GM19240 (cell line): ENCODE results near the gene SPINK6.

Experiments used
- DNase-seq: peaks from one replicate; pipeline ENCODE4 v3.0.0; 2011; ENCODE audit warnings: low spot score; ENCODE audit not compliant: insufficient read length

SPINK6 gene

GRCh38 chr5:148202531-148203203, at the start of gene SPINK6:
Gene SPINK6, plus strand, starts transcription at chr5:148203042. Its CDS starts 55 bp downstream, at chr5:148203097.
- DNase-seq: no peak

GRCh38 chr5:148156609-148157008, 46.2 kb upstream of the SPINK6 start:
- DNase-seq: no peak

GRCh38 chr5:148162038-148162437, 40.8 kb upstream of the SPINK6 start:
- DNase-seq: no peak

- DNase-seq: no peak
Measured at GRCh38 chr5:148163345-148163744, 39.5 kb upstream of the SPINK6 start.

GRCh38 chr5:148166550-148167283, 36.1 kb upstream of the SPINK6 start:
- DNase-seq: no peak

- no peak for DNase-seq
Measured at GRCh38 chr5:148168246-148168645, 34.6 kb upstream of the SPINK6 start, which contains the start of gene SPINK14. Gene SPINK14, plus strand, starts transcription at chr5:148168546. Its CDS starts 1,187 bp downstream, at chr5:148169733.

GRCh38 chr5:148172377-148172776, 30.5 kb upstream of the SPINK6 start:
- no peak for DNase-seq

- DNase-seq: no peak
Measured at GRCh38 chr5:148176480-148176879, 26.4 kb upstream of the SPINK6 start.

- no peak for DNase-seq
Measured at GRCh38 chr5:148177207-148177606, 25.6 kb upstream of the SPINK6 start.

- no peak for DNase-seq
Measured at GRCh38 chr5:148179234-148179824, 23.5 kb upstream of the SPINK6 start.

GRCh38 chr5:148186248-148187003, 16.4 kb upstream of the SPINK6 start:
- DNase-seq: no peak

GRCh38 chr5:148191010-148191409, 11.8 kb upstream of the SPINK6 start:
- no peak for DNase-seq

- DNase-seq: no peak
Measured at GRCh38 chr5:148193202-148193601, 9.6 kb upstream of the SPINK6 start.

- DNase-seq: no peak
Measured at GRCh38 chr5:148201151-148201550, 1.7 kb upstream of the SPINK6 start.

- DNase-seq: no peak
Measured at GRCh38 chr5:148205044-148205806, 2.4 kb downstream of the SPINK6 start.

GRCh38 chr5:148205865-148206264, 3.0 kb downstream of the SPINK6 start:
- DNase-seq: no peak

- DNase-seq: no peak
Measured at GRCh38 chr5:148206620-148207019, 3.8 kb downstream of the SPINK6 start.

- DNase-seq: no peak
Measured at GRCh38 chr5:148208226-148208625, 5.4 kb downstream of the SPINK6 start.

GRCh38 chr5:148209151-148209770, 6.4 kb downstream of the SPINK6 start:
- no peak for DNase-seq

- no peak for DNase-seq
Measured at GRCh38 chr5:148214665-148215185, 11.9 kb downstream of the SPINK6 start.
